HEK293T (cell line): ENCODE measurements around the gene TMEM187.

ENCODE experiments used
- ELF4 ChIP-seq: fragments of 450-650 bp; IDR thresholded peaks from 2 replicates; pipeline ENCODE4 v1.6.1; 2017; ENCODE audit warnings: antibody characterized with exemption
- FOXA1 ChIP-seq: fragments of 450-650 bp; IDR thresholded peaks from 2 replicates; pipeline ENCODE4 v1.6.1; 2016; ENCODE audit warnings: mild to moderate bottlenecking
- FOXM1 ChIP-seq: fragments of 450-650 bp; IDR thresholded peaks from 2 replicates; pipeline ENCODE4 v1.6.1; 2017; ENCODE audit warnings: mild to moderate bottlenecking, borderline replicate concordance
- LEF1 ChIP-seq: fragments of 450-650 bp; IDR thresholded peaks from 2 replicates; pipeline ENCODE4 v1.6.1; 2017; ENCODE audit warnings: mild to moderate bottlenecking, borderline replicate concordance
- SP1 ChIP-seq: fragments of 450-650 bp; IDR thresholded peaks from 2 replicates; pipeline ENCODE4 v1.6.1; 2017
- SUZ12 ChIP-seq: fragments of 450-650 bp; IDR thresholded peaks from 2 replicates; pipeline ENCODE4 v1.6.1; 2016; ENCODE audit warnings: mild to moderate bottlenecking
- TF ChIP-seq, protein P1 (sequence below): fragments of 450-650 bp; IDR thresholded peaks from 2 replicates; pipeline ENCODE4 v1.6.1; 2016

DNA sequence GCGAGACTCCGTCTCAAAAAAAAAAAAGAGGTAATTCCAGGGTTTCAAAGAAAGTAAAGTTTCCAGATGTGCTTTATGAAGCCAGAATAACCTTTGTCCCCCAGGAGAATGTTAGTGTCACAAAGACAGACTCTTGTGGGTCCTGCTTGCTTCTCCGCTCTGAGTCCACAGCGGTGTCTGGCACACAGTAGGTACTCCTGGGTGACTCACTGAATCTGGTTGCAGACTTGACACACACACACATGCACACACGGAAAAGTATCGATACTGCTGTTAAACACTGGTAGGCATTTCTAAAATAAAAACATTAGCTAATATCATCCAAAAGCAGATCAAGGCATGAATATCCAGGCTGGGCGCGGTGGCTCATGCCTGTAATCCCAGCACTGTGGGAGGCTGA lies 22.9 kb downstream of the TMEM187 start:
- no peak for TF ChIP-seq FOXM1
- no peak for TF ChIP-seq FOXA1
- no peak for TF ChIP-seq SUZ12
- TF ChIP-seq ELF4, result no peak
- no peak for TF ChIP-seq LEF1
- TF ChIP-seq, protein P1, sequence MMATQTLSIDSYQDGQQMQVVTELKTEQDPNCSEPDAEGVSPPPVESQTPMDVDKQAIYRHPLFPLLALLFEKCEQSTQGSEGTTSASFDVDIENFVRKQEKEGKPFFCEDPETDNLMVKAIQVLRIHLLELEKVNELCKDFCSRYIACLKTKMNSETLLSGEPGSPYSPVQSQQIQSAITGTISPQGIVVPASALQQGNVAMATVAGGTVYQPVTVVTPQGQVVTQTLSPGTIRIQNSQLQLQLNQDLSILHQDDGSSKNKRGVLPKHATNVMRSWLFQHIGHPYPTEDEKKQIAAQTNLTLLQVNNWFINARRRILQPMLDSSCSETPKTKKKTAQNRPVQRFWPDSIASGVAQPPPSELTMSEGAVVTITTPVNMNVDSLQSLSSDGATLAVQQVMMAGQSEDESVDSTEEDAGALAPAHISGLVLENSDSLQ, result no peak
- TF ChIP-seq SP1, result no peak
